ENCODE data around the gene ELL.

GRCh38 chr19:18470787-18471186 is 51.1 kb downstream of the ELL start:
- TF ChIP-seq, protein P1, sequence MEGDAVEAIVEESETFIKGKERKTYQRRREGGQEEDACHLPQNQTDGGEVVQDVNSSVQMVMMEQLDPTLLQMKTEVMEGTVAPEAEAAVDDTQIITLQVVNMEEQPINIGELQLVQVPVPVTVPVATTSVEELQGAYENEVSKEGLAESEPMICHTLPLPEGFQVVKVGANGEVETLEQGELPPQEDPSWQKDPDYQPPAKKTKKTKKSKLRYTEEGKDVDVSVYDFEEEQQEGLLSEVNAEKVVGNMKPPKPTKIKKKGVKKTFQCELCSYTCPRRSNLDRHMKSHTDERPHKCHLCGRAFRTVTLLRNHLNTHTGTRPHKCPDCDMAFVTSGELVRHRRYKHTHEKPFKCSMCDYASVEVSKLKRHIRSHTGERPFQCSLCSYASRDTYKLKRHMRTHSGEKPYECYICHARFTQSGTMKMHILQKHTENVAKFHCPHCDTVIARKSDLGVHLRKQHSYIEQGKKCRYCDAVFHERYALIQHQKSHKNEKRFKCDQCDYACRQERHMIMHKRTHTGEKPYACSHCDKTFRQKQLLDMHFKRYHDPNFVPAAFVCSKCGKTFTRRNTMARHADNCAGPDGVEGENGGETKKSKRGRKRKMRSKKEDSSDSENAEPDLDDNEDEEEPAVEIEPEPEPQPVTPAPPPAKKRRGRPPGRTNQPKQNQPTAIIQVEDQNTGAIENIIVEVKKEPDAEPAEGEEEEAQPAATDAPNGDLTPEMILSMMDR (IDR thresholded peaks at IDR 0.05): no peak
- TF ChIP-seq POLR2A (IDR thresholded peaks at IDR 0.05): no peak

All from esophagus squamous epithelium (tissue), 4 donors.